Measurements from ENCODE around the gene ACHE. TPM values are rescaled to one million over a fixed set of nuclear protein-coding genes. Genes with fewer than 3 reads are reported as not detected.

The ACHE gene
- total and polyA plus RNA-seq, 11 donors, result 0.44 to 2.1 (median 0.75) TPM

DNA sequence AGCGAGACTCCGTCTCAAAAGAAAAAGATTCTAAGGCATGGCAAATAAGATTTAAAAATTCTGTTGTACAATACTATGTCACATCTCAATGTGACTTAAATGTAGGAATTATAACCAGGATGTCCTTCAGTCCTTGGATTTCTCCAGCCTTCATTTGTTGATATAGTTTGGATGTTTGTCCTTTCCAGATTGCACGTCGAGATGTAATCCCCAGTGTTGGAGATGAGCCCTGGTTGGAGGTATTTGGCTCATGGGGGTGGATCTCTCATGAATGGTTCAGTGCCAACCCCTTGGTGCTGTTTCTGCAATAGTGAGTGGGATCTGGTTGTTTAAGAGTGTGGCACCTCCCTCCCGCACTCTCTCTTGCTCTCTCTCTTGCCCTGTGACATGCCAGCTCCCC lies 12.8 kb upstream of the ACHE start:
- DNase-seq, result no peak
- ATAC-seq, result no peak
- Histone ChIP-seq H3K4me1 (peaks cover 0 to 6% (median 0%) of the 10 kb centered on the region in 12 donors), H3K4me3 (no peak overlapping the region), H3K9me3 (peaks cover 0 to 3% (median 0%) of the 10 kb centered on the region in 12 donors), H3K27ac (no peak overlapping the region), H3K27me3 (peaks cover 0 to 22% (median 0%) of the 10 kb centered on the region in 9 donors), H3K36me3 (no peaks in the 10 kb centered on the region)
- TF ChIP-seq, protein P1, sequence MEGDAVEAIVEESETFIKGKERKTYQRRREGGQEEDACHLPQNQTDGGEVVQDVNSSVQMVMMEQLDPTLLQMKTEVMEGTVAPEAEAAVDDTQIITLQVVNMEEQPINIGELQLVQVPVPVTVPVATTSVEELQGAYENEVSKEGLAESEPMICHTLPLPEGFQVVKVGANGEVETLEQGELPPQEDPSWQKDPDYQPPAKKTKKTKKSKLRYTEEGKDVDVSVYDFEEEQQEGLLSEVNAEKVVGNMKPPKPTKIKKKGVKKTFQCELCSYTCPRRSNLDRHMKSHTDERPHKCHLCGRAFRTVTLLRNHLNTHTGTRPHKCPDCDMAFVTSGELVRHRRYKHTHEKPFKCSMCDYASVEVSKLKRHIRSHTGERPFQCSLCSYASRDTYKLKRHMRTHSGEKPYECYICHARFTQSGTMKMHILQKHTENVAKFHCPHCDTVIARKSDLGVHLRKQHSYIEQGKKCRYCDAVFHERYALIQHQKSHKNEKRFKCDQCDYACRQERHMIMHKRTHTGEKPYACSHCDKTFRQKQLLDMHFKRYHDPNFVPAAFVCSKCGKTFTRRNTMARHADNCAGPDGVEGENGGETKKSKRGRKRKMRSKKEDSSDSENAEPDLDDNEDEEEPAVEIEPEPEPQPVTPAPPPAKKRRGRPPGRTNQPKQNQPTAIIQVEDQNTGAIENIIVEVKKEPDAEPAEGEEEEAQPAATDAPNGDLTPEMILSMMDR (IDR thresholded peaks at IDR 0.05), result no peak
- TF ChIP-seq POLR2A (IDR thresholded peaks at IDR 0.05), result no peak
- intact Hi-C loops (cut with DNase I), result no loop called here
- 92 to 96% (median 94%) methylated on average over 5 of the region's 5 CpGs for WGBS, 4 donors

DNA sequence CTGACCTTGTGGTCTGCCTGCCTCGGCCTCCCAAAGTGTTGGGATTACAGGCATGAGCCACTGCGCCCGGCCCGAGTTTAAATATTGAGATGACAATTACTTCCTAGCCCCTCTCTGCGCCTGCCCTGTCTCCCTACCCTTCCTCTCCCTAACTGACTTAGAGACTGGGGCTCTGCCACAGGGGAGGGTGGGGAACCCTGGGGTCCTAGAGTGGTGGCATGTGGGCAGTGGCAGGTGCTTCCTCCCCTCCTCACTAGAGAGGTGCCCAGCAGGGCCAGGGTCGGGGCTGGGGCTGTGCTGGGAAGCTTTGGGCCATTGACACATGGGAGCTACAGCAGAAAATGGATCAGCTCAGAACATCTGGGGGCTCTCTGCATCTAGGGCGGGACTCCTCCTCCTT lies 7.0 kb upstream of the ACHE start:
- no peak overlapping the region for H3K27ac ChIP-seq
- H3K27me3 ChIP-seq, result peaks cover 2 to 48% (median 14%) of the 10 kb centered on the region in 9 donors
- no peak for ATAC-seq
- intact Hi-C loops (cut with DNase I), result no loop called here
- H3K4me1 ChIP-seq, result no peaks in the 10 kb centered on the region
- TF ChIP-seq, protein P1 (IDR thresholded peaks at IDR 0.05), result no peak
- TF ChIP-seq POLR2A (IDR thresholded peaks at IDR 0.05), result no peak
- no peak overlapping the region for H3K4me3 ChIP-seq
- DNase-seq, result no peak
- H3K9me3 ChIP-seq, result peaks cover 0 to 3% (median 0%) of the 10 kb centered on the region in 12 donors
- H3K36me3 ChIP-seq, result no peaks in the 10 kb centered on the region
- 85 to 91% (median 89%) methylated on average over 7 of the region's 7 CpGs for WGBS, 4 donors

DNA sequence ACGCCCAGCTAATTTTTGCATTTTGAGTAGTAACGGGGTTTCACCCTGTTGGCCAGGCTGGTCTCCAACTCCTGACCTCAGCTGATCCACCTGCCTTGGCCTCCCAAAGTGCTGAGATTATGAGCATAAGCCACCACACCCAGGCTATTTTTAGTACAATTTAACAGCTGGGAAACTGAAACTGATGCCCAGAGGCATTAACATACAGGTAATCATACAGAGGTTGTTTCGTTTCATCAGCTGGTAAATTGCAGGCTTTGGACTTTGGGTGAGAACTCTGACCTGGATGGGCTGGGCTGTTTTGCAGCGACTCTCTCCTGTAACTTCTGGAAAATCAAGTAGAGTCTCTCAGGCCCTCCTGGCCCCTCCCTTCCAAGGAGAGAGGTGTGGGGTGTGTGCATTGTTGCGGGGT lies 6.2 kb upstream of the ACHE start:
- Histone ChIP-seq H3K9me3 (peaks cover 0 to 3% (median 0%) of the 10 kb centered on the region in 12 donors), H3K36me3 (no peaks in the 10 kb centered on the region), H3K4me3 (no peak overlapping the region), H3K27ac (no peak overlapping the region), H3K27me3 (peaks cover 8 to 55% (median 21%) of the 10 kb centered on the region in 9 donors), H3K4me1 (peaks cover 0 to 5% (median 0%) of the 10 kb centered on the region in 12 donors)
- no peak for ATAC-seq
- WGBS, 4 donors, result 72 to 82% (median 78%) methylated on average over 5 of the region's 5 CpGs
- intact Hi-C loops (cut with DNase I), result no loop called here
- DNase-seq, result peak in 1 of 5 donors; percentile 1
- TF ChIP-seq, protein P1 (IDR thresholded peaks at IDR 0.05), result no peak
- TF ChIP-seq POLR2A (IDR thresholded peaks at IDR 0.05), result no peak

DNA sequence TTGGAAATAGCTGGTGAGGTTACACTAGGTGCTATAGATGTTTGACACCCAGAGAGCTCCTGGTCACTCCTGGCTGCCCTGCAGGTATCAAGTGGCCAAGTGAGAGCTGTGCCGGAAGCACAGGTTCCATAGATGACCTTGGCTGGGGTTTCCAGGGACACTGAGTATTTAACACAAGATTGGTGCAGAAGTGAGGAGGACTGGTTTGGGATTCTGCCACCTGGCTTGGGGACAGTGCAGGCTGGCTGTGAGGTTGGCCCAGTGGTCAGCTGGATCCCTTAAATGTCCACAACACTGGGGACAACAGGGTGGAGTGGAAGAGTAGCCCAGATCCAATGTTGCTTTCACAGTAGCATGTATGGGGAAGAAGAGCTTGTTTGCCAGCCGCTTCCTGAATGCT lies 5.3 kb upstream of the ACHE start:
- TF ChIP-seq, protein P1 (IDR thresholded peaks at IDR 0.05), result no peak
- no peak for TF ChIP-seq POLR2A (IDR thresholded peaks at IDR 0.05)
- intact Hi-C loops (cut with DNase I), result no loop called here
- Histone ChIP-seq H3K27me3 (peaks cover 12 to 62% (median 29%) of the 10 kb centered on the region in 9 donors), H3K4me1 (peaks cover 0 to 14% (median 7%) of the 10 kb centered on the region in 12 donors), H3K9me3 (no peaks in the 10 kb centered on the region), H3K4me3 (no peak overlapping the region), H3K27ac (no peak overlapping the region), H3K36me3 (no peaks in the 10 kb centered on the region)
- 71 to 86% (median 81%) methylated on average over 2 of the region's 2 CpGs for WGBS, 4 donors
- DNase-seq, result peak in 1 of 5 donors; percentile 7
- no peak for ATAC-seq
